Medulla oblongata (tissue), 1 donor: ENCODE measurements around the gene FBXL15.

ENCODE experiments used
- DNase-seq: peaks from one replicate; pipeline ENCODE4 v3.0.0-alpha.2; 2015; ENCODE audit errors: extremely low spot score

Gene FBXL15

DNA sequence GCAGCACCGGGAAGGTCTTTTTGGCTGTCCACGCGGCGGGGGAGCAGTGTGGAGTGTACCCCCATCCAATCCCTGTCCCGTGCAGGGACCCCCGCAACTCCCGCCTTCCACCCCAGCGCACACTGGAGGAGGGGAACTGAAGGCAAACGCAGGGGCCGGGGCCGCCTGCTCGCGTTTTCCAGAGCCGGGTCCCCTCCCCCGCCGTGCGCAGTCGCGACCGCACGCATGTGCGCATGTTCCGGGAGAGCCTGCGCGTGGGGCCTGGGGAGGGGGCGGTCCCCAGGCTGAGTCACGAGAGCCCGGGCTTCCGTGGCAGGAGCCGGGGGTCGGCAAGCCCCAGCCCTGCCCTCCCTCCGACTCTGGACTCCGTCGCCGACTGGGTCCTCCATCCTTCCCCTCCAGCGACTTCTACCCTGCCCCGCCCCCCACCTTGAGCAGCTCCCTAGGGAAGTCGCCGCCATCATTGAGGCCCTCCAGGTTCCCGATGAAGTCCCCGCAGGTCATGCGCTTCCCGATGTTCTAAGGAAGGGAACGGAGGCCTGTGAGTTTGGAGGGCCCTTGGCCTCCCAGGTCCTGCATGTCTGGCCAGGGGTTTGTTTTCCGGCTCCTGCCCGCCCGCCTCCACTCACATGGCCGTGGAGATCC lies 10.1 kb upstream of the FBXL15 start:
- DNase-seq, result no peak

DNA sequence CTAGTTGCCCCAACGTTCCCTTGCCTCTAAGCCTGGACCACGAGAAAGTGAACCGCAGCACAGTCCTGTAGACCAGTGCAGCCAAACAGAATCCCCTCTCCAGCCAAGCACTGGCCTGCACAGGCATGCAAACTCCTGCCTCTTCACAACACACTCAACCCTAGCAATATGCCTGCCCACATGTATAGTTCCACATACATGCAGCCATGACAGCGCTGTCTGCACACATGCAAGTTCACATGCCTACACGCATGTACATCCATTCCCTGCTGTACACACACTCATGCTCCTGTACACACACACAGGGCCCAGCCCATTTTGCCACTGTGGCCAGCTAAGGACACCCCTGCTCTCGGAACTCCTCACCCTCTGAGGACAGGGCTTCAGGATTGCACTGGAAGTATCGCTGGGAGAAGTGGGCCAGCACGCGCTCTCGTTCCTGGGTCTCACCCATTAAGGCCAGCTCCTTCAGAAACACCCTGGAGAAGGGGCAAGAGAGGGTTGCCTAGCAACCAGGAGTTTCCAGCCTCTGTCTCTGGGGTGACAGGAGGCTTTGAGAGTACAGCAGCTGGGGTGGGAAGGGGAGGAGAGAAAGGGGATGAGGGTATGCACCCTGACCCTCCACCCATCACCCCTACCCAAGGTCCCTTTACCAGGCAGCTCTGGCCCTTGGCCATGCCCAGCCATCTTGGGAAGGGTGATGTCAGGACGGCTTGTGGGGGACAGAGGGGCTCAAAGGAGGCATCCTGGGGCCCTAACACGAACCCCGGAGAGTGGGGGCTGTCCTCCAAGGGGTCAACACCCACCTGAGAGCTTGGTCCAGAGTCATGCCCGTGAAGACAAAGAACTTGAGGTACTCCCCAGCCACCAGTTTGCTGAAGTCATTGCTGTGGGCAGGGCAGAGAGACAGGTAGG lies 9.0 kb upstream of the FBXL15 start:
- no peak for DNase-seq

DNA sequence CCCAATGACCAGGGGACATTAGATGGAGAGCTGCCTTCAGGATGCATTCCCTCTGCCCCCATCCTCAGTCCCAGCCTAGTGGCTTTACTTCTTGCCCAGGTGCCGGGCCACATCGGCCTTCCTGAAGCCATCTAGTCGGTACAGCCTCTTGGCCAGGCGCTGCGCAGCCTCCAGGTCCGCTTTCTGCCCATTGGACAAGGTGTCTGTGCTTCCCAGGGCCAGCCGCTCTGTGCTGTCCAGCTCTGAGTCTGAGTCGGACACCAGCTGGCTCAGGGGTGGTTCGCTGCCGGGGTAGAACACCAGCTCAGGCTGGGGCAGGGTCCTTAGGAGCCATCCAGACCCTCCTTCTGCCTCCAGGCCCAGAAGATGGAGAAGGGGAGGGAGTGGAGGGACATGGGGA lies 8.3 kb upstream of the FBXL15 start:
- no peak for DNase-seq

- DNase-seq, result no peak
Measured at GRCh38 chr10:102413053-102413705, 7.5 kb upstream of the FBXL15 start.

GRCh38 chr10:102413806-102414561 lies 6.7 kb upstream of the FBXL15 start:
- no peak for DNase-seq

DNA sequence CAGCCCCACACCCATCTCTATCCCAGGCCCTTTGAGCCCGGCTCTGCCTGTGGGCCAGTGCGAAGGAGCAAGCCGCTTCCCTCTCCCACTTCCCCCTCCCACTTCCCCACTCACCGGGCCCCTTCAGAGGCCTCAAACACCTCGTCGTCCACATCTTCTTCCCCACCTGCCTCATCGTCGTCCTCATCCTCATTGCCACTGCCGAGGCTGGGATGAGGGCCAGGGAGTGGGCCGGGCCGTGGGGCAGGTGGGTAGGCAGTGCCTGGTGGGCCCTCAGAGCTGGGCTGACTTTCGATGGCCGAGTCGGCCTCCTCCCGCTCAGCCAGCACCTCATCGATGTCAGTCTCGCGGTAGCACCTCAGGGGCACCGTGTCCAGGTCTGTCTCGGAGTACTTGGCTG lies 5.9 kb upstream of the FBXL15 start:
- no peak for DNase-seq

GRCh38 chr10:102416283-102416682 lies 4.4 kb upstream of the FBXL15 start:
- no peak for DNase-seq

GRCh38 chr10:102416695-102417094 lies 3.9 kb upstream of the FBXL15 start:
- no peak for DNase-seq

DNA sequence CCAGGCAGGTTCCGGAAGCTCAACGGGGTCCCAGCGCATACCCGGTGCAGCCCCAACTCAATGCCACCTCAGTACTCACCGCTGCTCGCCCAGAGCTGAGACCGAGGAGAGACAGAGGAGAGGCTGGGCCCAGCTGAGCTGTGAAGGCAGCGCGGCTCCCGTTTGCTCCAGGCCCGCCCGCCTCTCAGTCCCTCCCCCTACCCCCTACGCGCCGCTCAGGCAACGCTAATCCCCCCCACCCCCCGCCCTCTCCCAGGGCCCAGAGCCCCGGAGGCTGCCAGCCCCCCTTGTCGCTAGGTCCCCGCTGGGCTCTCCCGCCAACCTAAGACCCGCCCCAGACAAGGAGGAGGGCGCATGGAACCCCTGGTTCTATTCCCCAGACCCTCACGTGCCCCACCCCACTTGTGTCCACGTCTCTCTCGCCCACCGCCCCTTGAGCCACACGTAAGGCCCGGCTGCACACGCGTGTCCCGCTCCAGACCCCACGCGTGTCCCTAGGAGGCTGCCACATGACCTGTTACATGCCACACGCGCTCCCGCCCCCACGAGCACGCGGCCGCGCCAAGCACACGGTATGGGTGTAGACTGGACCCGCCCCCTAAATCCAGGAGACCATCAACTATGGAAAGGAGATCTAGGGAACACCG lies 1.9 kb upstream of the FBXL15 start, which contains the start of gene PSD:
PSD (minus strand) TSS at position 164 of the 647 bp plus-strand sequence. CDS start 1,747 bp downstream, outside the sequence.
- no peak for DNase-seq

DNA sequence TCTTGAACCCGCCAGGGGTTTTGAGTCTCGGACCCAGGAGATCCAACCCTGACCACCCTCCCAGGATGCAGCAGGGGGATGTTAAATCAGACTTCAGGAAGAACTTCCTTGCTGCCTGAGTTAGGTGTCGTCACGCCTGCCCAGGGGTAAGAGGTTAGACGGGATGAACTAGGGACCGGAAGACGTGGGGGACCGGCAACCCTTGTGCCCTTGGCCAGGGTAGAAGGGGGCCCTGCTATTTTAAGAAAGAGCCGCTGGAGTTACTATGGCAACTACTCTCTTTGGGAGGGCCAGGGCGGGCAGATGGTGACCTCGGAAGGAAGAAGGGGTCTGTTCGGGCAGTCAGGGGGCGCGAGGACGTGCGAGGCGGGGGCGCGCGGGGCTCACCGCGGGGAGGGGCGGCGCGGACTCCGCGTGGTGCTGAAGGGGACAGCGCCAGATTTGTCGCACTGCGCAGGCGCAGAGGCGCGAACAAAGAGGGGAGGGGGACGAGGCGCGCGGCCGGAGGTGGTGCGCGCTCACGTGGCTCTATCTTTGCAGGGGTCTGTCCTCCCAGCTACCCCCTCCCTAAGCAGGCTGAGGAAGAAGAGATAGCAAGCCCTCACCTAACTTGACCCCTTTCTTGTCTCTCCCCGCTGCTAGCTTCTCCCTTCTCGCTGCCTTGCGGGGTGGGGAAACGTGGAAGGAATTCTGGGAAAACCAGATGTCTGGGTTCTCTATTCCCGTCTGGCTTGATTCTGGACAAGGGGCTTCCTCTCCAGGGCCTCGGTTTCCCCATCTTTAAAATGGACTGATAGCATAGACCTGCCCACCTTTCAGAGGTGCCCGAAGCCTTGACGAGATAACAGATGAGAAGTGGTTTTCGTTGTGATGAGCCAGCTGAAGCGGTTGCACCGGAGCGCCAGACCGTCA lies 1.1 kb upstream of the FBXL15 start:
- peak; percentile 78 for DNase-seq

- DNase-seq, result no peak
Measured at GRCh38 chr10:102420181-102420713, 389 bp upstream of the FBXL15 start.

GRCh38 chr10:102421507-102421756 lies 796 bp downstream of the FBXL15 start:
- DNase-seq, result no peak

GRCh38 chr10:102421757-102422512 lies 1.3 kb downstream of the FBXL15 start:
- no peak for DNase-seq

DNA sequence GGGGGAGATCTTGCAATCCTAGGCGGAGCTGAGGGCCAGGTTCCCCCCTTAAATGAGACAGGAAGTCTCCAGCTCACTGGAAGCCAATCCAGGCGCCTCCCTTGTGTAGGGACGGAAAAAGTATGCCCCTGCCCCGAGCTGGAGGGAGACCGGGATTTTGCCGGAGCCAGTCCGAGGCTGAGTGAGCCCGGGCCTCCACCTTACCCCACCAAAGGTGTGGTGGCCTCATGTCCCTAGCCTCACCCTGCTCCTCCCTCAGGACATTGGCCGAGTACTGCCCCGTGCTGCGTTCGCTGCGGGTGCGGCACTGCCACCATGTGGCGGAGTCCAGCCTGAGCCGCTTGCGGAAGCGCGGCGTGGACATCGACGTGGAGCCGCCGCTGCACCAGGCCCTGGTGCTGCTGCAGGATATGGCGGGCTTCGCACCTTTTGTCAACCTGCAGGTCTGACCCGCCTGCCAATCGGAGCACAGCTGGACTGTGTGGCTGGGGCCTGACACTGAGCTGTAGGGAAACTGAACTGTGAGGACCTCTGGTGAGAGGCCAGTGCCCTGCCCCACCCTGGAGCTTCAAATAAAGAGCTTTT lies 2.0 kb downstream of the FBXL15 start:
- DNase-seq, result peak; percentile 76

GRCh38 chr10:102423372-102423968 lies 2.8 kb downstream of the FBXL15 start:
- no peak for DNase-seq

- no peak for DNase-seq
Measured at GRCh38 chr10:102424145-102424544, 3.5 kb downstream of the FBXL15 start.

- no peak for DNase-seq
Measured at GRCh38 chr10:102424916-102425315, 4.3 kb downstream of the FBXL15 start.

GRCh38 chr10:102425444-102425843 lies 4.8 kb downstream of the FBXL15 start:
- no peak for DNase-seq
